Adrenal gland (tissue), 5 donors: Measurements from ENCODE around the gene PSD.

ENCODE experiments used
- CTCF ChIP-seq, 6 experiments: fragments of 450-650 bp in 4 of 6; fragments of 200-600 bp in 2 of 6; sonication (generic) in 1 of 6; IDR thresholded peaks; 1 replicate in 5 of 6; 2 replicates in 1 of 6; pipeline versions ENCODE4 v1.5.1 to v1.8.0; 2016 to 2021; ENCODE audit warnings: antibody characterized with exemption in 6 of 6, mild to moderate bottlenecking in 2 of 6, moderate library complexity in 1 of 6
- POLR2A ChIP-seq, 2 donors: fragments of 450-650 bp; IDR thresholded peaks; one replicate each; pipeline ENCODE4 v1.6.1; 2017; ENCODE audit warnings: antibody characterized with exemption in 2 of 2, mild to moderate bottlenecking in 2 of 2, moderate library complexity in 1 of 2
- donor health status: DM: no; HTN: no; CAD: no.

- no peak for TF ChIP-seq CTCF (IDR thresholded peaks at IDR 0.05)
- no peak for TF ChIP-seq POLR2A (IDR thresholded peaks at IDR 0.05)
Observed at GRCh38 chr10:102431452-102432124, 13.0 kb upstream of the PSD start.
